ENCODE data around the gene ARHGAP23.

The ARHGAP23 gene

DNA sequence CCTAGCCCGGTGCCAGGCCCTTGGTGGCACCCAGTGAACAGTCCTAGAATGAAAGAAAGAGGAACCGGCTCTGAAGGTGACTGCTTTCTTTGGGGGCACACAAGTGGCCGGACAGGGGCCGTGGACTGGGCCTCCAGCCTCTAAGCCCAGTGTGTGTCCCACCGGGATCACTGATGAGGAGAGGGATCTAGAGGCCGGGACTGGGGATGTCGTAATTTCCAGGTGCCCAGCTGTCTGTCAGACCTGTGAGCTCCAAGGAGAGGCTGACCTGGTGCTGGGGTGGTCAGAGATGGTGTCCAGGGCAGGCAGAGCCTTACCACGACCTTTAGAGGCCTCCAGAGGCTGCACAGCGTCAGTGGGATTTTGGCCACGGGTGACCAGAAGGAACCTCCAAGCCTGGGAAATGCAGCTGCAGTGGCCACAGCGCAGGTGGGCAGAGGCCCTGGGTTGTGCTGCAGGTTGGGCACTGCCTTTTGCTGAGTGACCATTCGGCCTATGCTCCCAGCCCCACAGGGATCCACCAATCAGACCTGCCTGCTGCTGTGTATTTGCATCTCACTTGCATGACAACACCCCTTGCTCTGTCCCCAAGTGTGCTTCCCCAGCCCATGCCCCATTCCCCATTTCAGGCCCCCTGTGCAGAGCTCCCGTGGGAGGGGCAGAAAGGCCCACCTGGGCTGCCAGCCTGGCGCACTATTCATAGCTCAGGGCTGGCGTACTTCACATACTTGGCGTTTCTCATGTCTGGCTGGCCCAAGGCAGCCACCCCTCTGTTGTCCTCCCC lies 12.5 kb downstream of the ARHGAP23 start:
- in situ Hi-C loops (cut with MboI; ENCODE audit: low sequenced_read_pairs) = no loop called here

DNA sequence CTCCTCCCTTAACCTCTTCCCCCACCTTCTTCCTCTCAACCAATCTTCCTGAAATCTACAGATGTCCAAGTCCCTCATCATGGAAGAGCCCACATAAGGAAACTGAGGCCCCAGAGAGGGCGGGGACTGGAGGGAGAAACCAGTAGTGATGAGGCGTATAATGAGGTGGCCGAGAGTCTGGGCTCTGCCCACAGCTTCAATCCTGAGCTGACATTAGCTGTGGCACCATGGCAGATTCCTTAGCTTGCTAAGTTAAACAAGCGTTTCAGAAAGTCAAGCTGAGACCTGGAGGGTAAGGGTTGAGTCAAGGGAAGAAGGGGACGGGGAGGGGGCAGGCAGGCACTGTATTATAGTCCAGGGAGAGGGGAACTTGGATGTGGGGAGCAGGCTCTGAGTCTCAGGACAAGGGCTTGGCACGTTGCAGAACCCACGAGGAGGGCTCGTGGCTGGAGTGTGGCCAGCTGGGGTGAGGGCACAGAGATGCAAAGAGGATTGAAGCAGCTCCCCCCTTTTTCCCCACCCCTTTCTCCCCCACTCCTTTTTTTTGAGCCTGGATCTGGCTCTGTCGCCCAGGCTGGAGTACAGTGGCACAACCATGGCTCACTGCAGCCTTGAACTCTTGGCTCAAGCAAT lies 13.3 kb downstream of the ARHGAP23 start:
- in situ Hi-C loops (cut with MboI; ENCODE audit: low sequenced_read_pairs) = no loop called here

DNA sequence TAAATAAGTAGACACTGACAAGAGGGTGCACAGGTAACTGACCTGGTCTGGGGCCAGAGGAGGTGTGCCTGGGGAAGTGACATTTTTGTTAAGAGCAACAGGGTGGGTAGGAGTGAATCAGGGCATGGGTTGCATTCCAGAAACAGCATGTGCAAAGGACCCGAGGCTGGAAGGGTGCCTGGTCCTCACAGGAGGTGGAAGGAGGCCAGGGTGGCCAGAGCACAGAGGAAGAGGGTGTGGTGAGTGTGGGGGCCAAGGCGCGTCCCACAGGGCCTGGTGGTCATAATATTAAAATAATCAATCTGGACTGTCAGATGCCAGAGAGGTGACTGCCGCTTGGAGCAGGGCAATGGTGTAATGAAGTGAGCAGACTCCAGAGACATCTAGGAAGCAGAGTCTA lies 14.3 kb downstream of the ARHGAP23 start:
- in situ Hi-C loops (cut with MboI; ENCODE audit: low sequenced_read_pairs) = no loop called here

DNA sequence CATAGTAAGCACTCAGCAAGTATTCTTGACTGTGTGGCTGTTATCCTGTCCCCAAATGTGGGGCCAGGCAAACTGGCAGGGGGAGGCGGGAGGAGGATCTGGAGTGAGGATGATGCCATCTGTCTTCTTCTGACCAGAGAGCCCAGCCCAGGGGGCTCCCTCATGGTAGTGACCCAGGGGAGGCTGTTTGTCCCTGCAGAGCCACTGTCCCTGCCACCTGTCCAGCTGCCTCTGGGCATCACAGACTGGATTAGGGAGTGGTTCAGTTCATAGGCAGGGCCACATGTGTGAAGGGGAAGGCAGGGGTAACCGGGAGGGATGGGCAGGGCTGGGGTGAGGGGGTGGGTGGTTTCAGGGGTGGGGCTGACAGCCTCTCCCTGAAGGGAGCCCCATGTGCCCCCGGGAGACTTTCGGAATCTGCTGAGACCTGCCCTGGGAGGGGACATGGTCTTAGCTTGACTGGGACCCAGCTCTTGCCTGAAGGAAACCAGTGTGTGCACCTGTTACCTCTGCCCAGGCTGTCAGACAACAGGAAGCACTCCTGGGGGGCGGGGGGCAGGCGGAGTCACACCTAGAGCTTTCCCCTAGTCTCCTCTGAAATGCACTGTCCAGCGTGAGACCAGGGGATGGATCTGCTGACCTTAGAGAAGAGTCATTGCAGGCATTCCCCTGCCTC lies 15.2 kb downstream of the ARHGAP23 start:
- in situ Hi-C loops (cut with MboI; ENCODE audit: low sequenced_read_pairs) = no loop called here

DNA sequence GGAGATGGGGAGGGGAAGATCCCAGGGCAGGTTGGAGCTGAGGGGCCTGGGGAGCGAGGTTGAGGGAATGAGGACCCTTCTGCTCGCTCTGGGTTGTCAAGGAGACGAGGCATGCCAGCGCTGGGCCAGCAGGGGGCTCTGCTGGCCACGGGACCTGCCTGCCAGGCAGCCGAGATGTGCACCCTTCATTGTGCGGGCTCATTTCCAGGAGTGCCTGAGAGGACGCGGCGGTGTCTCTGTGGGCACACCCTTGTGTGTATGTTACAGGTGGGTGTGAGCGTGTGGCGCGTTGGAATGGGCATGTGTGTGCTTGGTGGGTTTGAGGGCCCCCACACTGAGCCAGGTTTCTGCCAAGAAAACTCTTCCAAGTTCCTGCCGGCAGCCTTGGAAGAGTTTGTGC lies 15.9 kb downstream of the ARHGAP23 start:
- in situ Hi-C loops (cut with MboI; ENCODE audit: low sequenced_read_pairs) = no loop called here

DNA sequence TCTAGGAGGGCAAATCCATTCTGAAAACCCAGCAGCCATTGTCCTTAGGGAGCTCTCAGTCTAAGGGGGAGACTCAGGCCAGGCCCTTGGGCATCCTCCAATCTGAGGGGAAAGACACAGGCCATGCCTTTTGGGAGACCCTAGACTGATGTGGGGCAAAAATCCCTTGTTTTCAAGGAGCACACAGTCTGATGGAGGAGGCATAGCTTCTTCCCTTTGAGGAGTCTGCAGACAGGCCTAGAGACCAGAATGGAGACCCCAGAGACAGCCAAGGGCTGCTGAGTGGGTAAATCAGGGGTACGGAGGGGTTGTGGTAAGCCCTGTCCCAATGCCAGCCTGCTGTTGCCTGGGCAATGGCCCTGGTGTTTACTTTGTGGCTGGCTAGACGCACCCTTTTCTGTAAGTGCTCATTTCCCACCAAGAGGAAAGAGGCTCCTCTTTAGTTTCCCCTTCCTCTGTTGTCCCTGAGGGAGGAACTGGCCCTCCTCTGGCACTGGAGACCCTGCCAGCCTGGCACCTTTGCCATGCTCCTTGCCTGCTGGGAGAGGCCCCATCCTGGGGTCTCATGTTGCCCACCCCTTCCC lies 19.3 kb downstream of the ARHGAP23 start:
- in situ Hi-C loops (cut with MboI; ENCODE audit: low sequenced_read_pairs) = no loop called here

DNA sequence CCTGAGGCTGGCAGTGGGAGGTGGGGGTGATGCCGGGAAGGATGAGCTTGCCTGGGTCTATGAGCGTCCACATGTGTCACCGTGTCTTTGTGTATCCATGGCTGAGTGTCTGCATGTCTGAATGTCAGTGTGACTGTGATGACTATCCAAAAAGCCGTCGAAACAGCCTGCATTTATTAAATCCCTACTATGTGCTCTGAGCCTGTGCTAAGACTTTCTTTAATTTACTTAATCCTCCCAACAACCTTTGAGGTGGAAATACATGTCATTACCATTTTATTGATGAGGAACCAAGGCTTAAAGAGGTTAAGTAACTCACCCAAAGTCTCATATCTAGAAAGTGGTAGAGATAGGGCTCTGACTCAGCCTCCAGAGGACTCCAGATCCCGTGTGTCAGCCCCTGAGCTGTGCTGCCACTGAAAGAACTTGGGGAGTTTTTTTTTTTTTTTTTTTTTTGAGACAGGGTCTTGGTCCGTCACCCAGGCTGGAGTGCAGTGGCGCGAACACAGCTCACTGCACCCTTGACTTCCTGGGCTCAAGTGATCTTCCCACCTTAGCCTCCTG lies 20.0 kb downstream of the ARHGAP23 start:
- in situ Hi-C loops (cut with MboI; ENCODE audit: low sequenced_read_pairs) = no loop called here

DNA sequence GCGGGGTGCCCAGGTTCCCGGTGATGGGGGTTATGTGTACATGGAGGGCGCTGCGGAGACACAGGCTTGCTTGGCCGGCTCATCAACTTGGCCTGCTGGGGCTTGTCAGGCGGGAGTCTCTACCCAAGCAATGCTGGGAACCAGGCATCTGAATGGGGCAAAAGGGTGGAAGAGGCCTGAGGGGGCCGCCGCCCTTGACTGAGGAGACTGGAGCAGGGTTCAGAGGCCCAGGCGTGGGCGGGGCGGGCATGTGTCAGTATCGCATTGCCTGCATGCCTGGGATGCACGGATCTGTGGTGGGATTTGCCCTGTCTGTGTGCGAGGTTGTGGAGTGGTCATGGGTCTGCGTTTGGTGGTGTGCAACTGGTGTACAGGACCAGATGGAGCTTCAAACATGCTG lies 21.1 kb downstream of the ARHGAP23 start:
- in situ Hi-C loops (cut with MboI; ENCODE audit: low sequenced_read_pairs) = no loop called here

DNA sequence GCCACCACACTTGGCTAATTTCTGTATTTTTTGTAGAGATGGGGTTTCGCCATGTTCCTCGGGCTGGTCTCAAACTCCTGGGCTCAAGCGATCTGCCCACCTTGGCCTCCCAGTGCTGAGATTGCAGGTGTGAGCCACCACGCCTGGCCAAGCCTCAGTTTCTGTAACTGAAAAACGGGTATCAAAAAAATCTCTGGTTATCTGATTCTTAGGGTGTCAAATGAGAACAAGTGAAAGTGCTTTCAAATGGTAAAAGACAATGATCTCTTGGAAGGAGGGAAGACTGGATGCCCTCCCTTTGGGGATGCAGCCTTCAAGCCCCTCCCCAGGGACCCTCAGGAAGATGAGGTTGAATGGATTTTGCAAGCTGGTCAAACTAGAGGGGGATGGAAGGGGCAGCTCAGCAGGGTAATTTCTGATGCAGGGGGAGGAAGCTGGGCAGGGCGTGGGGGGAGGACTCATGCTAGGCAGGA lies 22.3 kb downstream of the ARHGAP23 start:
- in situ Hi-C loops (cut with MboI; ENCODE audit: low sequenced_read_pairs) = no loop called here

DNA sequence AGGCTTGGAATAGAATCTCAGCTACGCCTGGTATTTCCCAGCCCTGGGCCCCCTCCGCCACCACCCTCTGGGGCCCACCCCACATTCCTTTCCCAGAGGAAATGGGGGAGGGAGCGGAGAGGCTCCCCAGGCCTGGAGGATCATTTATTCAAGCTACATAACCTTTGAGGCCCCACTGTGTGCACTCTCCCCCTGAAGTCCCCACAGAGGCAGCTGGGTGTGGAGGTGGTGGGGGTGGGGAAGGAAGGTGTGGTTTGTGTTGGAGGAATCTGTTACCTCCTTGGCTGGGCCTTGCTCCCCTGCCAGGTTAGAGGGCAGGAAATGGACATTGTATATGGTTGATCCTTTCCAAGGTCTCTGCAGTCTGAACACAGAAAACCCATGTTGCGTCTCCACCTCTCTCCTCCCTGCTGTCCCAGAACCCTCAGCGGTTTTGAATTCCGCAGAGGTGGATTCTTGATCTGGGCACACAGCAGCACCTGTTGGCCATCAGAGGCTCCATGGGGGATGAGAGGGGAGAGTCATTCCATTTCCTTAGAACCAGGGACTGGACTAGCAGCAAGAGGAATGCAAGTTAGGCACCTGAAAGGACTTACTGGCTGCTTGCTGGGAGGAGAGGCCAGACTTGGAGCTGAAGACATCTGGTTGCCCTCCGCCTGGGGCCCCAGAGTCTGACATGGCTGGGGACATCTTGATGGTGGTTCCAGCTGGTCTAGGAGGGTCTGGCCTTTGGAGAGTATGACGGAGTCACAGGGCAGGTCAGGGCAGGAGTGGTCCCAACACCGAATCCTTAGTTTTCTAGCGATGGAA lies 23.0 kb downstream of the ARHGAP23 start:
- in situ Hi-C loops (cut with MboI; ENCODE audit: low sequenced_read_pairs) = no loop called here

DNA sequence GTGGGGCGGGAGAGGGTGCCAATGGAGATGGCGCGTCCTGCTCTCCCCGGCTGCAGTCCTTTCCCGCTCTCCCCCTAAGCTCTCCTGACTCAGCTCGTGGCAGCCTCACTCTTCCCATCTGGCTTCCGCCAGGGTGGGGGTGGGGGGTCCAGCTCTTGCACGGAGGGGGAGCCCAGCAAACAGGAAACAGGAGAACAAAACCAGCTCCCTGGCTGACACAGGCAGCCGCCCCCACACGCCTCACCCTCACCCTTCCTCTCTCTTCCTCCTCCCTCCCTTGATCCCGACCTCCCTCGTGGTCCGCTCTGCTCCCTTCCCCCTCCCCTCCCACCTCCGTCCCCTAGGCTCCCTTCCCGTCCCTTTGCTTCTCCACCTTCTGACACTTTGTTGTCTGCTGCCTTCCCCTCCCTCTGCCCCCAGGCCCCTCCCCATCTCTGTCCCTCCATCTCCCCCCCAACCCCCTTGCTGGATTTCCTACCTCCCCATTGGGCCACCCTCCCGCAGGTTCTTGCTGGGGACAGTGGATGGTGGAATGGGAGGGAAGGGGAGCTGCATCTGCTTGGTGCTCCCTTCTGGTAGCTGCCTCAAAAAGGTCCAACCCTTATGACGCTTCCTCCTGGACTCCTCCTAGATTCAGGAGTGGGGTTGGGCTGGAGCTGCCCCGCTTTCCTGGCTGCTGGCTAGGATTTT lies 23.7 kb downstream of the ARHGAP23 start:
- in situ Hi-C loops (cut with MboI; ENCODE audit: low sequenced_read_pairs) = no loop called here

DNA sequence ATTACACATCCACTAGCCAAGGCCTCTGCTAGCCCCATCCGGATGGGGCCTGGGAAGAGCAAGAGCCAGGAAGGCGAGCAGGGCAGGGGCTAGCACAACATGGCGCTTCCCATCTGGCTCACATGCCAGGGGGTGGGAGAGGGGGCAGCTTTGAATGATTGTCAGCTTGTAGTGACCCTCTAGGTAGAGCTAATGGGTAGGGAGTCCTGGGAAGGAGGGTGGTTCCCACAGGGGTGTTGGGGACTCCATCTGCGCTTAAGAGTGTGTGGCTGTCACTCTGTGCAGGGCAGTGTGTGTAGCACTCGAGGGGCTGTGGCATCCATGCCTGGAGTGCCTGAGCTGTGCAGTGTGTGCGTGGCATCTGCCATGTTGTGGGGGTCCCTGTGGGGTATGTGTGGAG lies 24.5 kb downstream of the ARHGAP23 start:
- in situ Hi-C loops (cut with MboI; ENCODE audit: low sequenced_read_pairs) = no loop called here

DNA sequence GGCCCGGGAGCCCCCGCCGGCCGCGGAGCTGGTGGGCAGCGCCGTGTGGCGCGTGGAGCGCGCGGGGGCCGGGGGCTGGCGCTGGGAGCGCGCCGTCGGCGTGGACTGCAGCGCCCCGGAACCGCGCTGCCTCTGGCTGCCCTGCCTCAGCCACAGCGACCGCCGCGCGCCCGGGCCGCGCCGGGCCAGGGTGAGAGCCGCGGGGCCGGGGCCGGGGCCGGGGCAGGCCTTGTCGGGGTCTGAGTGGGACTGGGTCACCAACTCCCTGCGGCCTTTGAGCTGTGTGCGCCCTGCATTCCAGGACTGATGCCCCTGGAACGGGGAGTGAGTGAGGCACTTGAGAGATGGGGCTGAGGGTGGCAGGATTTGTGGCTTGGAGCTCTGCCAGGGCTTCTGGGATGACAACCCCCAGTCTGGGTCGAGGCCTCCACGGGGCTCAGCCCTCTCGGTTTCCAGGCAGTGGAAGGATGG lies 25.7 kb downstream of the ARHGAP23 start:
- in situ Hi-C loops (cut with MboI; ENCODE audit: low sequenced_read_pairs) = no loop called here

DNA sequence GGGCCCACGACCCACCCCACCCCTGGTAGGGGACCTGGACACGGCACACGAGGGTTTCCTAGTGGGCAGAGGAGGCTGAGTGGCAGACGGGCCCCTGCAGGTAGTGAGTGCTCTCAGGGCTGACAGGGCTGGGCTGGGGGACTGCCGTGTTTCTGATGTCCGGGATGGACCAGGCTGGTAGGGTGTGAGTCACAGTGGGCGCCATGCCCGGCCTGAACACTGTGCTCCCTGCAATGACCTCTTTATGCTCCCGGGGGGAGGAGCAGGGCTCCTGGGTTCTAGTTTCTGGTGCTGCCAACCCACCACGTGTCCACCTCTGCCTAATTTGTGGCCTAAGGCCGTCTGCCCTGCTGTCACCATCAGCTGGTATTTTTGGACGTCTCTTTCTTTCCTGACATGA lies 26.3 kb downstream of the ARHGAP23 start:
- in situ Hi-C loops (cut with MboI; ENCODE audit: low sequenced_read_pairs) = no loop called here

DNA sequence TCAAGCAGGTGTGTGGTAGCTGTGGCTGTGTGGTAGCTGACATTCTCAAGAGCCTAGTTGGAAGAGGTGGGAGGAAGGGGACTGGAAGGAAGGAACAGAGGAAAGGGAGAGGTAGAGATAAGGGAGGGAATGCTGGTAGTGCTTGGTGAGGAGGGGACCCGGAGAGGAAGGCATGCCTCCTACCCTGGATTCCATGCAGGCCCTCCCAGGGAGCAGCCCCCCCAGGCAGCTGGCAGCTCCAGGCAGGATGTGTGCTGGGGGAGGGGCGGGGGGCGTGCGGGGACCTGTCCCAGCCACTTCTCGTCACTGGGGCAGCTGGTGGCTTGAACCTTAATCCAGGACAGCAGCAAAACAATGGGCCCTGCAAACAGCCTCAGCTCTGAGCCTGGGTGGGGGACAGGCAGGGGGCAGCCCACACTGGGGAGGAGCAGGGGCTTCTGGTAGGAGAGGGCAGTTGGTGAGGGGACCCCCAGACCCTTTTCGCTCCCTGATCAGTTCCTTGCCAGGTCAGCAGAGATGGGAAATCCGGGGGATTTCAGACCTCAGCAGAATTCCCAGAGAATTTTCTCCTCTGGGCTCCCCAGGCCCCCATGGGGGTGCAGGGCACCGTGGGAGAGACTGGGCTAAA lies 27.1 kb downstream of the ARHGAP23 start:
- in situ Hi-C loops (cut with MboI; ENCODE audit: low sequenced_read_pairs) = no loop called here

DNA sequence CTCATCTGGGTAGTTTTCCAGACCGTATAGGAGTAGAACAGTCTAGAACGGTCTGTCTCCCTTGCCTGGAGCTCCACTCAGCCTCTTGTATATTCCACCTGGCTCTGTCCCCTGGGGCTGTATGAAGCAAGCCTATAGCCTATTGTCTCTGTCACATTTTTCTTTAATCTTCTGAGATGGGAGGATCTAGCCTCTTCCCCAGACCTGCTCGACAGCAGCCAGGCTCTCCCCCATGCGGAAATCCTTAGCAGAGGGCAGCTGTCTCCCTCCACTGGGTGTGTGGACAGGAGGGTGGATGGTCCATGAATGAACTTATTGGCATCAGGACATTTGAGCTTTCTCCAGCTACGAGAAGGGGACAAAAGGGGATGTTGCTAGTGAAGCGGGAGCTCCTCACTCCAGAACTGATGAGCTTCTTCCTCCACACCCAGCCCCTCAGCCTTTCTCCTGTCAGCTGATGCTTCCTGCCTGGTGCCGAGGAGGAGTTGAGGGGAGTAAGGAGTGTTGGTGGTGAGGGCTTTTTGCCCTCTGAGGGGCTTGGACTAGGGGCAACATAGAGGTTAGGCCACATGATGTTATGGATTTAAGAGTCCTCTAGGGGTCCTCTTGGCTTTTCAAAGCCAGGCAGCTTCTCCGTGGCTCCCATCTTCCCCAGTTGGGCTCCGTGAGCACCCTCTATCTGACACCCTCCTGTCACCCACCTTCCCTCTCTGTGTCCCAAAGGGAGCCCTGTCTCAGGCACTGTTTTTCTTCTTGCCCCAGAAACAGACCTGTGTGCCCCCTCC lies 28.0 kb downstream of the ARHGAP23 start:
- in situ Hi-C loops (cut with MboI; ENCODE audit: low sequenced_read_pairs) = no loop called here

DNA sequence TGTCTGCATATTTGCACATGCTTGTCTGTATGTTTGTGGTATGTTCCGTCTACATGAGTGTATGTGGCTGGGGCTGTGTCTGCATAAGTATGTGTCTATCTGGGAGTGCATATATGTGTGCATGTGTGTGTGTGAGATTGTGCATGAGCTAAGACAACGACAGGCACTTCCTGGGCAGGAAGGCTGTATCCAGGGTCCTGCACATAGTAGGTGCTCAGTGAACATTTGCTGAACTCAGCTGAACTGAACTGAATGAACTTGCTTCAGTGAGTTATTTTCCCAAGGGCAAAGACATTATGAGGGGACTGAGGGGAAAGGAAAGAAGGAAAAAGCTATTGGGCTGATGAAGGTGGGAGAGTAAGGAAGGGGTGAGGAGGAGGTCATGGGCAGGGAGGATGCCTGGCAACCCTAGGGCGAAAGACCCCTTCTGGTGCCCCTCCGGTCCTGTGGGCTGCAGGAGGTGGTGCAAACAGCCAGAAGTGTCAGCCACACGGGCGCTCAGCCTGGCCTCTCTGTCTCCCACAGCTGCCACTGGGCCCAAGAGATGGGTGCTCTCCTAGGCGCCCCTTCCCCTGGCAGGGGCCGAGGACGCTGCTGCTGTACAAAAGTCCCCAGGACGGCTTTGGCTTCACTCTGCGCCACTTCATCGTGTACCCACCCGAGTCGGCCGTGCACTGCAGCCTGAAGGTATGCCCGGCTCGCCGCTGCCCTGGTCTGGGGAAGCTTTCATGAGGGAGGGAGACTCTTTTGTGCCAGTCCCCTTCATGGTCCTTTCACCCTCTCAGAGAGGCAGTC lies 29.5 kb downstream of the ARHGAP23 start:
- in situ Hi-C loops (cut with MboI; ENCODE audit: low sequenced_read_pairs) = no loop called here

DNA sequence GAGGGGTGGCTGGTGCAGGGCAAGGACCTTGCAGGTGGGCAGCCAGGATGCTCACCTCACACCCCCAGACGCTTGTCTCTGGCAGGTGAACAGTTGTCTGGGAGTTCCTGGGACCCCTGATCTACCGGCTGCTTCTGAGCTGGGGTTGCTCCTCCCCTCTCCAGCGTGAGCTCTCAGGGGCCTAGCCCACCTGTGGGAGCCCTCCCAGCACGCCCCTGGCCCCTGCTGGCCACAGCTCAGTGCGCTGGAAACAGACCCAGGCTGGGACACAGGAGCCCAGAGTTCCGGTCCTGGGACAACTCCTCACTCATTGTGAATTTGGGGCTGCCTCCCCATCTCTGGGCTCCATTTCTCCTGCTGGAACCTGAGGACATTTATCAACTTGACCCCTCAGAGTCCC lies 30.3 kb downstream of the ARHGAP23 start:
- in situ Hi-C loops (cut with MboI; ENCODE audit: low sequenced_read_pairs) = no loop called here
